K562 (cell line): ENCODE measurements around the gene NRSN2. TPM values are rescaled to one million over a fixed set of nuclear protein-coding genes. Genes with fewer than 3 reads are reported as not detected.
A peak's percentile ranks its signal among the peaks of the same experiment; 100 is the strongest.

Experiments used
- ARID3A ChIP-seq: IDR thresholded peaks from 2 replicates; pipeline ENCODE4 v1.6.1; 2012; ENCODE audit warnings: low read depth, low read length, improper control_type of control experiment, borderline replicate concordance
- CBFB ChIP-seq: sonication (generic); formaldehyde crosslinking; IDR thresholded peaks from 2 replicates; pipeline ENCODE4 v1.4.0; 2020; ENCODE audit warnings: mild to moderate bottlenecking, missing genetic modification reagents
- HMG20B ChIP-seq: fragments of 250-450 bp; sonication (Bioruptor Pico); IDR thresholded peaks from 2 replicates; pipeline ENCODE4 v1.5.0; 2021; ENCODE audit warnings: mild to moderate bottlenecking
- MAFF ChIP-seq: IDR thresholded peaks from 2 replicates; pipeline ENCODE4 v1.6.1; 2012; ENCODE audit warnings: low read length, improper control_type of control experiment
- NONO ChIP-seq, 2 experiments: fragments of 200-400 bp in 1 of 2; fragments of 450-650 bp in 1 of 2; formaldehyde crosslinking in 1 of 2; IDR thresholded peaks; 2 replicates each; pipeline ENCODE4 v1.6.1; 2017; ENCODE audit warnings: low read depth in 2 of 2, mild to moderate bottlenecking in 2 of 2, moderate library complexity in 2 of 2, low read length in 1 of 2
- PTBP1 ChIP-seq: fragments of 200-400 bp; formaldehyde crosslinking; IDR thresholded peaks from 2 replicates; pipeline ENCODE4 v1.6.1; 2017; ENCODE audit warnings: low read depth, low read length
- SIN3B ChIP-seq: fragments of 450-650 bp; IDR thresholded peaks from 2 replicates; pipeline ENCODE4 v1.6.1; 2017; ENCODE audit warnings: low read depth, mild to moderate bottlenecking, moderate library complexity
- SRSF7 ChIP-seq: fragments of 200-400 bp; formaldehyde crosslinking; optimal IDR thresholded peaks from 2 replicates; pipeline ENCODE3; 2017; ENCODE audit warnings: mild to moderate bottlenecking, low read depth, low read length
- STAG1 ChIP-seq: sonication (generic); formaldehyde crosslinking; IDR thresholded peaks from 2 replicates; pipeline ENCODE4 v1.5.0; 2020; ENCODE audit warnings: missing genetic modification reagents, borderline replicate concordance
- STAT5B ChIP-seq: fragments of 250-450 bp; sonication (Bioruptor Pico); IDR thresholded peaks from 2 replicates; pipeline ENCODE4 v1.8.0; 2021; ENCODE audit warnings: mild to moderate bottlenecking, inconsistent platforms
- ZC3H4 ChIP-seq: sonication (generic); formaldehyde crosslinking; IDR thresholded peaks from 2 replicates; pipeline ENCODE4 v1.9.0; 2021; ENCODE audit warnings: missing genetic modification reagents, borderline replicate concordance
- ZFP91 ChIP-seq: sonication (generic); formaldehyde crosslinking; IDR thresholded peaks from 2 replicates; pipeline ENCODE4 v1.8.0; 2022; ENCODE audit warnings: mild to moderate bottlenecking, missing genetic modification reagents
- ZNF280B ChIP-seq: fragments of 250-450 bp; sonication (Bioruptor Pico); IDR thresholded peaks from 2 replicates; pipeline ENCODE4 v1.5.1; 2021; ENCODE audit warnings: mild to moderate bottlenecking
- ZNF75A ChIP-seq: fragments of 450-650 bp; formaldehyde crosslinking; IDR thresholded peaks from 2 replicates; pipeline ENCODE4 v1.4.0; 2020; ENCODE audit warnings: mild to moderate bottlenecking
- ZZZ3 ChIP-seq: fragments of 450-650 bp; IDR thresholded peaks from 2 replicates; pipeline ENCODE4 v1.6.1; 2016; ENCODE audit warnings: antibody characterized with exemption, mild to moderate bottlenecking, moderate library complexity
- polyA plus RNA-seq, 8 experiments: library from polyadenylated mRNA; depleted of rRNA in 4 of 8; stranded (reverse) in 5 of 8; unstranded in 3 of 8; fragments of >200 nt; fragmentation: Nextera tagmentation in 2 of 8; fragmentation: Illumina TruSeq in 1 of 8; extraction: Ambion mirVana in 2 of 8; extraction: Trizol in 1 of 8; gene quantifications; 2 replicates each; pipeline versions ENCODE4 v1.2.1 to v1.2.3, GENCODE V29; 2011 to 2014; ENCODE audit warnings: inconsistent platforms in 1 of 8, missing spikeins in 1 of 8
- total RNA-seq, 7 experiments: library from RNA; depleted of rRNA in 6 of 7; stranded (reverse); fragments of >200 nt in 6 of 7; fragmentation: Illumina TruSeq in 2 of 7; extraction: Trizol in 2 of 7; gene quantifications; 2 replicates each; pipeline versions ENCODE4 v1.2.1 to v1.2.3, GENCODE V29; 2011 to 2021; ENCODE audit warnings: low replicate concordance in 1 of 7
- TF ChIP-seq, protein P1 (sequence below), 2 experiments: fragments of 450-650 bp in 1 of 2; IDR thresholded peaks; 2 replicates each; pipeline ENCODE4 v1.6.1; 2011 to 2017; ENCODE audit warnings: low read depth in 2 of 2, antibody characterized with exemption in 1 of 2, borderline replicate concordance in 1 of 2, low read length in 1 of 2, mild to moderate bottlenecking in 1 of 2, mixed read lengths in 1 of 2; ENCODE audit not compliant: control insufficient read depth in 1 of 2
- TF ChIP-seq, protein P2 (sequence below): sonication (generic); formaldehyde crosslinking; IDR thresholded peaks from 2 replicates; pipeline ENCODE4 v1.8.1; 2023; ENCODE audit warnings: mild to moderate bottlenecking, missing genetic modification reagents

NRSN2 gene
- total and polyA plus RNA-seq, 9 of the 15 experiments (the other 6 are each of a cell fraction or from before 2014, with no cell fraction given) = 7.5 to 29.7 (median 11.1) TPM

DNA sequence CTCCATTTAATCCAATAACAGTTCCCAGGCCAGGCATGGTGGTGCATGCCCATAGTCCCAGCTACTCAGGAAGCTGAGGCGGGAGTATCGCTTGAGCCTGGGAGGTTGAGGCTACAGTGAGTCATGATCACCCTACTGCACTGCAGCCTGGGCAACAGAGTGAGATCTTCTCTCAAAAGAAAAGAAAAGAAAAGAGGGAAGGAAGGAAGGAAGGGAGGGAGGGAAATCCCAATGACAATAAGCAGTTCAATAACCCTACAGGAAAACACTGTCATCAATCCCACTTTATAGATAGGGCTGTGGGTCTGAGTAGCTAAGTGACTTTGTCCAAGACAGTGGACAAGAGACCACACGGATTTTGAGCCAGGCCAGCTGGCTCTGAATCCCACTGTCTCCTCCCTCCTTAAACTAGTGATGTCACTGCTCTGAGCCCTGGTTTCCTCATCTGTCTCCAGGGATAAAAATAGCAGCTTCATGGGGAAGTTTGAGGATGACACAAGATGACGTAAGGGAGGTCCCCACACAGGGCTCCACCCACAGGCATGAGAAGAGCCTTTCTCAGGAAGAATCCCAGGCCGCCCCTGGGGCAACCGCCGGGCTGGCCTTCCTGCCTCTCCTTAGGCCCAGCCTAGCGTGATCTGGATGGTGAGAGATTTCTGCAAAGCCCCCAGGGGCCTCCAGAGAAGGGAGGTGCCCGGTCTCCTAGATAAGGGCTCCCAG is 26.4 kb downstream of the NRSN2 start (continued):
- TF ChIP-seq, protein P1, sequence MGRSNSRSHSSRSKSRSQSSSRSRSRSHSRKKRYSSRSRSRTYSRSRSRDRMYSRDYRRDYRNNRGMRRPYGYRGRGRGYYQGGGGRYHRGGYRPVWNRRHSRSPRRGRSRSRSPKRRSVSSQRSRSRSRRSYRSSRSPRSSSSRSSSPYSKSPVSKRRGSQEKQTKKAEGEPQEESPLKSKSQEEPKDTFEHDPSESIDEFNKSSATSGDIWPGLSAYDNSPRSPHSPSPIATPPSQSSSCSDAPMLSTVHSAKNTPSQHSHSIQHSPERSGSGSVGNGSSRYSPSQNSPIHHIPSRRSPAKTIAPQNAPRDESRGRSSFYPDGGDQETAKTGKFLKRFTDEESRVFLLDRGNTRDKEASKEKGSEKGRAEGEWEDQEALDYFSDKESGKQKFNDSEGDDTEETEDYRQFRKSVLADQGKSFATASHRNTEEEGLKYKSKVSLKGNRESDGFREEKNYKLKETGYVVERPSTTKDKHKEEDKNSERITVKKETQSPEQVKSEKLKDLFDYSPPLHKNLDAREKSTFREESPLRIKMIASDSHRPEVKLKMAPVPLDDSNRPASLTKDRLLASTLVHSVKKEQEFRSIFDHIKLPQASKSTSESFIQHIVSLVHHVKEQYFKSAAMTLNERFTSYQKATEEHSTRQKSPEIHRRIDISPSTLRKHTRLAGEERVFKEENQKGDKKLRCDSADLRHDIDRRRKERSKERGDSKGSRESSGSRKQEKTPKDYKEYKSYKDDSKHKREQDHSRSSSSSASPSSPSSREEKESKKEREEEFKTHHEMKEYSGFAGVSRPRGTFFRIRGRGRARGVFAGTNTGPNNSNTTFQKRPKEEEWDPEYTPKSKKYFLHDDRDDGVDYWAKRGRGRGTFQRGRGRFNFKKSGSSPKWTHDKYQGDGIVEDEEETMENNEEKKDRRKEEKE (IDR thresholded peaks at IDR 0.05; ENCODE audit: borderline replicate concordance in 1 of 2, control insufficient read depth in 1 of 2, low read depth in 2 of 2, low read length in 1 of 2) = no peak
- TF ChIP-seq CBFB (CRISPR knock-in tag) = no peak
- TF ChIP-seq, protein P2, sequence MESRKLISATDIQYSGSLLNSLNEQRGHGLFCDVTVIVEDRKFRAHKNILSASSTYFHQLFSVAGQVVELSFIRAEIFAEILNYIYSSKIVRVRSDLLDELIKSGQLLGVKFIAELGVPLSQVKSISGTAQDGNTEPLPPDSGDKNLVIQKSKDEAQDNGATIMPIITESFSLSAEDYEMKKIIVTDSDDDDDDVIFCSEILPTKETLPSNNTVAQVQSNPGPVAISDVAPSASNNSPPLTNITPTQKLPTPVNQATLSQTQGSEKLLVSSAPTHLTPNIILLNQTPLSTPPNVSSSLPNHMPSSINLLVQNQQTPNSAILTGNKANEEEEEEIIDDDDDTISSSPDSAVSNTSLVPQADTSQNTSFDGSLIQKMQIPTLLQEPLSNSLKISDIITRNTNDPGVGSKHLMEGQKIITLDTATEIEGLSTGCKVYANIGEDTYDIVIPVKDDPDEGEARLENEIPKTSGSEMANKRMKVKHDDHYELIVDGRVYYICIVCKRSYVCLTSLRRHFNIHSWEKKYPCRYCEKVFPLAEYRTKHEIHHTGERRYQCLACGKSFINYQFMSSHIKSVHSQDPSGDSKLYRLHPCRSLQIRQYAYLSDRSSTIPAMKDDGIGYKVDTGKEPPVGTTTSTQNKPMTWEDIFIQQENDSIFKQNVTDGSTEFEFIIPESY (CRISPR knock-in tag) = 0 out of 2 replicates have a peak, but pooled peaks have one; percentile 15
- TF ChIP-seq ZFP91 (CRISPR knock-in tag) = 0 out of 2 replicates have a peak, but pooled peaks have one; percentile 12
- no peak for TF ChIP-seq ZZZ3
- TF ChIP-seq MAFF = no peak
- TF ChIP-seq PTBP1 = no peak
- no peak for TF ChIP-seq STAG1
- no peak for TF ChIP-seq HMG20B
- TF ChIP-seq ZC3H4 = no peak
- no peak for TF ChIP-seq SIN3B
- no peak for TF ChIP-seq ARID3A
- TF ChIP-seq ZNF75A (CRISPR knock-in tag) = no peak
- no peak for TF ChIP-seq ZNF280B
- TF ChIP-seq STAT5B (CRISPR knock-in tag) = no peak
- TF ChIP-seq SRSF7 = no peak
- TF ChIP-seq NONO (IDR thresholded peaks at IDR 0.05; ENCODE audit: low read depth in 2 of 2, low read length in 1 of 2) = peak in 1 of 2 experiments; percentile 10; a peak in 1 of 4 replicates
